Measurements from ENCODE around the gene ICAM4.

DNA sequence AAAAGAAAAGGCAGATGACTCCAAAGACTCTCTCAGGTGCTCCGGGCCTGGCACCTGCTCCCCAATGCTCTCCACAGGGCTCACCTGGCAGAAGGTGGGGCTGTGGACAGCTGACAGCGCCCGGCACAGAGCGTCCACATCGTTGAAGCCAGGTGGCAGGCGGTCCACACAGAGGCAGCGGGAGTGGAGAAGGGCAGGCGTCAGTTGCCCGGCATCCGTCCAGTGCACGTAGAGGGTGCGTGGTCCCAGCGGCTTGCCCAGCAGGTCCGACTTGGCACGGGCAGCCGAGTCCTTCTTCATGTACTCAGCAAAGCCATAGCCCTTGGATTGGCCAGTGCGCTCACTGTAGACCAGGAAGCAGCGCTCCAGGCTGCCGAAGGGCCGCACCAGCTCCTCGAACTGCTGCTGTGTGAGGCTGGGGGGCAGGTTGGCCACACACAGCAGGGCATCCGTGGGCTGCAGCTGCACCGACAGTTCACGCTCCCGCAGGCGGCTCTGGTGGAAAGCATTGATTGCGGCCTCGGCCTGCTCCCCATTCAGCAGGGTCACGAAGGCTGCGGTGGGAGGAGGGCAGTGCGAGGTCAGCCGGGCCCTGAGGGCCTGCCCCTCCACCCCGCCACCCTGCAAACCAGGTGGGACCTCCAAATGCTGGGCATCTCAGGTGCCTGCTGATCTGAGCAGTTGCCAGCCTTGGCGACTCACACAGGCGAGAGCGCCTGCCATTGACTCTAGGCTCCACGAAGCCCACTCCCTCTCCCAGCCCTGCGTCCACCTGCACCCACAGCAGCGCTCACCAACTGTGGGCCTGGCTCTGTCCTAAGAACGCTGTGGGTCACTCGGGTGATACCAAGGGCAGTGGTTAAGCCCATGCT lies 42.0 kb downstream of the ICAM4 start:
- TF ChIP-seq, protein P1, sequence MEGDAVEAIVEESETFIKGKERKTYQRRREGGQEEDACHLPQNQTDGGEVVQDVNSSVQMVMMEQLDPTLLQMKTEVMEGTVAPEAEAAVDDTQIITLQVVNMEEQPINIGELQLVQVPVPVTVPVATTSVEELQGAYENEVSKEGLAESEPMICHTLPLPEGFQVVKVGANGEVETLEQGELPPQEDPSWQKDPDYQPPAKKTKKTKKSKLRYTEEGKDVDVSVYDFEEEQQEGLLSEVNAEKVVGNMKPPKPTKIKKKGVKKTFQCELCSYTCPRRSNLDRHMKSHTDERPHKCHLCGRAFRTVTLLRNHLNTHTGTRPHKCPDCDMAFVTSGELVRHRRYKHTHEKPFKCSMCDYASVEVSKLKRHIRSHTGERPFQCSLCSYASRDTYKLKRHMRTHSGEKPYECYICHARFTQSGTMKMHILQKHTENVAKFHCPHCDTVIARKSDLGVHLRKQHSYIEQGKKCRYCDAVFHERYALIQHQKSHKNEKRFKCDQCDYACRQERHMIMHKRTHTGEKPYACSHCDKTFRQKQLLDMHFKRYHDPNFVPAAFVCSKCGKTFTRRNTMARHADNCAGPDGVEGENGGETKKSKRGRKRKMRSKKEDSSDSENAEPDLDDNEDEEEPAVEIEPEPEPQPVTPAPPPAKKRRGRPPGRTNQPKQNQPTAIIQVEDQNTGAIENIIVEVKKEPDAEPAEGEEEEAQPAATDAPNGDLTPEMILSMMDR (conservative IDR thresholded peaks at IDR 0.05 in 1 of 2, IDR thresholded peaks at IDR 0.05 in 1 of 2; ENCODE audit: low read depth in 1 of 2, low read length in 2 of 2): no peak
- TF ChIP-seq EZH2 (IDR thresholded peaks at IDR 0.05; ENCODE audit: low read length, missing control alignments): no peak
